NCI-H345 treated with DMSO at 0.1 percent for 48 hours (cell line): ENCODE results near the gene LMLN.
"Not testable (repeated sequence)": the region's sequence is repeated elsewhere in the genome, so short reads cannot be mapped to it uniquely, and the experiment has no call there.

ENCODE experiments used
- DNase-seq: peaks from one replicate; lab custom pipeline; 2025; ENCODE audit not compliant: unreplicated experiment; lab: John Stamatoyannopoulos, UW

LMLN gene

GRCh38 chr3:197955892-197956477 is 4.0 kb upstream of the LMLN start:
- DNase-seq = no peak

GRCh38 chr3:197956626-197956988 is 3.4 kb upstream of the LMLN start:
- no peak for DNase-seq

GRCh38 chr3:197957790-197958133 is 2.3 kb upstream of the LMLN start:
- DNase-seq = no peak

GRCh38 chr3:197958346-197958745 is 1.7 kb upstream of the LMLN start:
- DNase-seq = no peak

GRCh38 chr3:197958848-197959247 is 1.2 kb upstream of the LMLN start:
- DNase-seq = not testable (repeated sequence)

- no peak for DNase-seq
Observed at GRCh38 chr3:197959500-197959890, 522 bp upstream of the LMLN start.

- DNase-seq = peak; percentile 35
Observed at GRCh38 chr3:197960694-197961581, 921 bp downstream of the LMLN start.

- DNase-seq = no peak
Observed at GRCh38 chr3:197961582-197961945, 1.5 kb downstream of the LMLN start.

- no peak for DNase-seq
Observed at GRCh38 chr3:197963019-197963637, 3.1 kb downstream of the LMLN start.

GRCh38 chr3:197967337-197967989 is 7.4 kb downstream of the LMLN start:
- not testable (repeated sequence) for DNase-seq

- no peak for DNase-seq
Observed at GRCh38 chr3:197970588-197970987, 10.6 kb downstream of the LMLN start.

GRCh38 chr3:197974016-197974415 is 14.0 kb downstream of the LMLN start:
- no peak for DNase-seq

- DNase-seq = no peak
Observed at GRCh38 chr3:197975311-197975710, 15.3 kb downstream of the LMLN start.

- DNase-seq = no peak
Observed at GRCh38 chr3:197983076-197983475, 23.1 kb downstream of the LMLN start.

GRCh38 chr3:197989651-197990050 is 29.6 kb downstream of the LMLN start:
- no peak for DNase-seq

- no peak for DNase-seq
Observed at GRCh38 chr3:197994736-197995135, 34.7 kb downstream of the LMLN start.

- no peak for DNase-seq
Observed at GRCh38 chr3:197996855-197997254, 36.8 kb downstream of the LMLN start.

- DNase-seq = no peak
Observed at GRCh38 chr3:197997936-197998335, 37.9 kb downstream of the LMLN start.

- DNase-seq = no peak
Observed at GRCh38 chr3:198017090-198017489, 57.1 kb downstream of the LMLN start.

GRCh38 chr3:198018416-198018815 is 58.4 kb downstream of the LMLN start:
- no peak for DNase-seq

GRCh38 chr3:198019115-198019514 is 59.1 kb downstream of the LMLN start:
- DNase-seq = no peak

- no peak for DNase-seq
Observed at GRCh38 chr3:198021320-198021719, 61.3 kb downstream of the LMLN start.
